Measurements from ENCODE around the gene CDK16.

CDK16 gene

GRCh38 chrX:47234583-47234982 lies 16.1 kb downstream of the CDK16 start:
- Histone ChIP-seq H3K4me3 (peak overlapping the region; percentile 66 to 82), H3K36me3 (peaks cover 0 to 9% (median under 1%) of the 10 kb centered on the region in 3 donors), H3K4me1 (peaks cover 0 to 21% (median 5%) of the 10 kb centered on the region in 4 donors), H3K27me3 (no peaks in the 10 kb centered on the region), H3K27ac (peak overlapping the region; percentile 93 to 98), H3K9me3 (no peaks in the 10 kb centered on the region)
- intact Hi-C loops (cut with DNase I; ENCODE audit: low total_unique reads): no loop called here
- no peak for DNase-seq
- TF ChIP-seq CTCF (IDR thresholded peaks at IDR 0.05): no peak

- TF ChIP-seq CTCF (IDR thresholded peaks at IDR 0.05): no peak
- H3K36me3 ChIP-seq: peaks cover 8 to 17% (median 11%) of the 10 kb centered on the region in 3 donors
- no peak overlapping the region for H3K4me3 ChIP-seq
- intact Hi-C loops (cut with DNase I; ENCODE audit: low total_unique reads): no loop called here
- peaks cover 0 to 21% (median 5%) of the 10 kb centered on the region in 4 donors for H3K4me1 ChIP-seq
- no peak for DNase-seq
- H3K9me3 ChIP-seq: no peaks in the 10 kb centered on the region
- peak overlapping the region; percentile 33 to 98 for H3K27ac ChIP-seq
- H3K27me3 ChIP-seq: no peaks in the 10 kb centered on the region
Measured at GRCh38 chrX:47235691-47236103, 17.2 kb downstream of the CDK16 start.

- Histone ChIP-seq H3K36me3 (peaks cover 24 to 50% (median 43%) of the 10 kb centered on the region in 3 donors), H3K27ac (no peak overlapping the region), H3K4me3 (no peak overlapping the region), H3K4me1 (peaks cover 0 to 13% (median 3%) of the 10 kb centered on the region in 4 donors), H3K27me3 (no peaks in the 10 kb centered on the region), H3K9me3 (no peaks in the 10 kb centered on the region)
- no peak for DNase-seq
- no peak for TF ChIP-seq CTCF (IDR thresholded peaks at IDR 0.05)
- intact Hi-C loops (cut with DNase I; ENCODE audit: low total_unique reads): no loop called here
Measured at GRCh38 chrX:47239199-47239598, 20.7 kb downstream of the CDK16 start.

- no peak overlapping the region for H3K27ac ChIP-seq
- H3K4me3 ChIP-seq: no peak overlapping the region
- no peaks in the 10 kb centered on the region for H3K27me3 ChIP-seq
- intact Hi-C loops (cut with DNase I; ENCODE audit: low total_unique reads): no loop called here
- no peak for TF ChIP-seq CTCF (IDR thresholded peaks at IDR 0.05)
- H3K36me3 ChIP-seq: peaks cover 24 to 58% (median 51%) of the 10 kb centered on the region in 3 donors
- no peaks in the 10 kb centered on the region for H3K9me3 ChIP-seq
- H3K4me1 ChIP-seq: peaks cover 0 to 13% (median 3%) of the 10 kb centered on the region in 4 donors
- no peak for DNase-seq
Measured at GRCh38 chrX:47239898-47240545, 21.5 kb downstream of the CDK16 start.

GRCh38 chrX:47240619-47241018 lies 22.1 kb downstream of the CDK16 start:
- H3K27ac ChIP-seq: no peak overlapping the region
- DNase-seq: no peak
- intact Hi-C loops (cut with DNase I; ENCODE audit: low total_unique reads): no loop called here
- no peaks in the 10 kb centered on the region for H3K27me3 ChIP-seq
- H3K9me3 ChIP-seq: no peaks in the 10 kb centered on the region
- peaks cover 0 to 7% (median 1%) of the 10 kb centered on the region in 4 donors for H3K4me1 ChIP-seq
- peaks cover 24 to 64% (median 56%) of the 10 kb centered on the region in 3 donors for H3K36me3 ChIP-seq
- no peak for TF ChIP-seq CTCF (IDR thresholded peaks at IDR 0.05)
- H3K4me3 ChIP-seq: no peak overlapping the region

Data from tibial artery (tissue), 4 donors.